ENCODE data around the gene CCL7.

- TF ChIP-seq CTCF (IDR thresholded peaks at IDR 0.05) (no peak), ZFX (IDR thresholded peaks at IDR 0.05; ENCODE audit: borderline replicate concordance) (no peak)
Measured at GRCh38 chr17:34254651-34255380, 15.2 kb upstream of the CCL7 start, which contains the start of gene CCL2.
